NB4 (cell line): ENCODE measurements around the gene TREML1.

Experiments
- DNase-seq: peaks from one replicate; pipeline ENCODE4 v3.0.0; 2010; ENCODE audit warnings: low read depth
- H3K4me3 ChIP-seq: one replicate; pipeline ENCODE4 v1.5.1; 2011; ENCODE audit warnings: mild to moderate bottlenecking, low read depth, low read length, moderate library complexity
- CTCF ChIP-seq: IDR thresholded peaks from one replicate; pipeline ENCODE4 v1.5.1; 2012; ENCODE audit warnings: low read depth, low read length
- MAX ChIP-seq: IDR thresholded peaks from 2 replicates; pipeline ENCODE4 v1.6.1; 2011; ENCODE audit warnings: low read depth, low read length
- MYC ChIP-seq: IDR thresholded peaks from 2 replicates; pipeline ENCODE4 v1.6.1; 2011; ENCODE audit warnings: low read depth, low read length
- POLR2A ChIP-seq: IDR thresholded peaks from 2 replicates; pipeline ENCODE4 v1.6.1; 2011; ENCODE audit warnings: mild to moderate bottlenecking; ENCODE audit not compliant: insufficient read length; ENCODE audit errors: extremely low read depth

The TREML1 gene

GRCh38 chr6:41171908-41172307 lies 17.8 kb upstream of the TREML1 start:
- DNase-seq: no peak
- H3K4me3 ChIP-seq: no peak overlapping the region
- TF ChIP-seq POLR2A: no peak
- no peak for TF ChIP-seq CTCF
- TF ChIP-seq MYC: no peak
- TF ChIP-seq MAX: no peak

- H3K4me3 ChIP-seq: no peak overlapping the region
- TF ChIP-seq POLR2A (no peak), MAX (no peak), MYC (no peak), CTCF (no peak)
- DNase-seq: no peak
These were observed 16.5 kb upstream of the TREML1 start for GRCh38 chr6:41170547-41171160.

- peak; percentile 81 for TF ChIP-seq MAX
- TF ChIP-seq MYC: no peak
- no peak overlapping the region for H3K4me3 ChIP-seq
- DNase-seq: peak; percentile 41
These were observed 13.2 kb upstream of the TREML1 start for GRCh38 chr6:41167173-41167963.

- DNase-seq: no peak
- H3K4me3 ChIP-seq: no peak overlapping the region
- TF ChIP-seq MAX: no peak
- no peak for TF ChIP-seq POLR2A
- TF ChIP-seq CTCF: no peak
- no peak for TF ChIP-seq MYC
These were observed 10.5 kb upstream of the TREML1 start for GRCh38 chr6:41164551-41165120.

- DNase-seq: no peak
- TF ChIP-seq MAX: no peak
- no peak for TF ChIP-seq CTCF
- TF ChIP-seq POLR2A: no peak
- no peak for TF ChIP-seq MYC
These were observed 9.2 kb upstream of the TREML1 start for GRCh38 chr6:41163419-41163717.

GRCh38 chr6:41162687-41163418 lies 8.7 kb upstream of the TREML1 start, which contains the start of gene TREM2:
TSS of gene TREM2 (minus strand) at chr6:41163116. CDS start at chr6:41163082, 34 bp downstream.
- peak; percentile 56 for DNase-seq
- H3K4me3 ChIP-seq: no peak within 1 kb of the TSS
- TF ChIP-seq MAX (no peak), MYC (no peak), CTCF (no peak), POLR2A (no peak)

More at GRCh38 chr6:41163419-41163717, 9.2 kb upstream of the TREML1 start:
- H3K4me3 ChIP-seq: no peak overlapping the region
